ENCODE data around the gene GBP1.
"Not testable (repeated sequence)": the region's sequence is repeated elsewhere in the genome, so short reads cannot be mapped to it uniquely, and the experiment has no call there.

Gene GBP1

DNA sequence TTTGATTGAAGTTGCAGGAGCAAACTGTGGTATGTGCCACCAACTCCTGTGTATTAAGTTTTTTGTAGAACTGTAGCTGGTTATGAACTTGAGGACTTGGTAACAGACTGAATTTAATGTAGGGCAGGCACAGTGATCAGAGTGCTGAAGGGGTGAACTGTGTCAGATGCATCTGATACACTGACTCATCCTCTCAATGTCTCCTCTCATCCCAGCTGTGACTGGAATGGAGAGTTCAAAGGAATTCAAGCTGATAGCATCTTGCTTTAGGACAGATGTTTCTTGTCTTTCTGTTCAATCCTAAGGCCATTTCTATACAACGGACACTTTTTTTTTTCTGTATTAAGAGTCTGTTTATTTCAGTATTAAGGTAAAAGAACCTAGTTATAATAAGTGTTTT lies 25.0 kb upstream of the GBP1 start:
- Histone ChIP-seq H3K9ac (ENCODE audit: low read depth in 1 of 2, low read length in 2 of 2) (no peak overlapping the region), H3K36me3 (ENCODE audit: control insufficient read depth in 2 of 2, insufficient read depth in 2 of 2, low read length in 2 of 2) (no peaks in the 10 kb centered on the region), H3K4me1 (ENCODE audit: control insufficient read depth in 2 of 2, insufficient read depth in 2 of 2, low read length in 2 of 2) (no peaks in the 10 kb centered on the region), H3K27me3 (ENCODE audit: control insufficient read depth in 2 of 2, insufficient read depth in 2 of 2, low read length in 2 of 2) (no peaks in the 10 kb centered on the region), H3K9me3 (ENCODE audit: control insufficient read depth in 2 of 2, low read length in 2 of 2) (no peaks in the 10 kb centered on the region), H3K4me3 (ENCODE audit: low read length in 2 of 2) (no peak overlapping the region), H3K27ac (ENCODE audit: low read depth in 2 of 2, low read length in 2 of 2) (no peak overlapping the region)

DNA sequence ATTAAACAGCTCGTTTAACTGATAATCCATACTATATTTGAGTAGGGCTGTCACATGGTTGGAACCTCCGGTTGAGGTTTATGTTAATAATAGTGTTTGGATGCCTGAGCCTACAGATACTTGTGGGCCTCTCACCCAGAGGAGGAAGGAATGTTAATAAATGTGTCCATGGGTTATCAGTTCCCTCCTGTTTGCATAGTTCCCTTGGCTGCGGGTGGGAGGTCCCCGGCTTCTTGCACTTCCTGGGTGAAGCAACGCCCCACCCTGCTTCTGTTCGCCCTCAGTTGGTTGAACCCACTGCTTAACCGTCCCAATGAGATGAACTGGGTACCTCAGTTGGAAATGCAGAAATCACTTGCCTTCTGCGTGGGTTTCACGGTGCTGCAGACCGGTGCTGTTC lies 23.6 kb upstream of the GBP1 start:
- H3K36me3 ChIP-seq (ENCODE audit: control insufficient read depth in 2 of 2, insufficient read depth in 2 of 2, low read length in 2 of 2) = no peaks in the 10 kb centered on the region
- no peak overlapping the region for H3K4me3 ChIP-seq (ENCODE audit: low read length in 2 of 2)
- H3K27me3 ChIP-seq (ENCODE audit: control insufficient read depth in 2 of 2, insufficient read depth in 2 of 2, low read length in 2 of 2) = no peaks in the 10 kb centered on the region
- H3K9me3 ChIP-seq (ENCODE audit: control insufficient read depth in 2 of 2, low read length in 2 of 2) = no peaks in the 10 kb centered on the region
- H3K4me1 ChIP-seq (ENCODE audit: control insufficient read depth in 2 of 2, insufficient read depth in 2 of 2, low read length in 2 of 2) = no peaks in the 10 kb centered on the region
- H3K27ac ChIP-seq (ENCODE audit: low read depth in 2 of 2, low read length in 2 of 2) = no peak overlapping the region
- no peak overlapping the region for H3K9ac ChIP-seq (ENCODE audit: low read depth in 1 of 2, low read length in 2 of 2)

DNA sequence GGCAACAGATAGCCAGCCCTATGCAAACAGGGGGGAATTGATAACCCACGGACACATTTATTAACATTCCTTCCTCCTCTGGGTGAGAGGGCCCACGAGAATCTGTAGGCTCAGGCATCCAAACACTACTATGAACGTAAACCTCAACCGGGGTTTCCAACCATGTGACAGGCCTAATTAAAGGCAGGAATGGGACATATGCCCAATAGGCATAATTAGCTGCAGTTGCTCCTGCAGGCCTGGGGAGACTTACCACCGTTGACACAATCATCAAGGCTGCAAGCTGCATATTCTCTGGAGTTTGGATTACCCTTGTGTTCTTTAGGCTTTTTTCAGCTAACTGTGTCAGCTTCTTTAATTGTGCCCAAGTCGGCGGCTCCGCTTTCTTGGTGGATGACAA lies 22.2 kb upstream of the GBP1 start:
- Histone ChIP-seq H3K9ac (ENCODE audit: low read depth in 1 of 2, low read length in 2 of 2) (no peak overlapping the region), H3K27me3 (ENCODE audit: control insufficient read depth in 2 of 2, insufficient read depth in 2 of 2, low read length in 2 of 2) (no peaks in the 10 kb centered on the region), H3K4me1 (ENCODE audit: control insufficient read depth in 2 of 2, insufficient read depth in 2 of 2, low read length in 2 of 2) (no peaks in the 10 kb centered on the region), H3K36me3 (ENCODE audit: control insufficient read depth in 2 of 2, insufficient read depth in 2 of 2, low read length in 2 of 2) (no peaks in the 10 kb centered on the region), H3K9me3 (ENCODE audit: control insufficient read depth in 2 of 2, low read length in 2 of 2) (no peaks in the 10 kb centered on the region), H3K27ac (ENCODE audit: low read depth in 2 of 2, low read length in 2 of 2) (no peak overlapping the region), H3K4me3 (ENCODE audit: low read length in 2 of 2) (no peak overlapping the region)

GRCh38 chr1:89085781-89086180 lies 20.8 kb upstream of the GBP1 start:
- no peaks in the 10 kb centered on the region for H3K36me3 ChIP-seq (ENCODE audit: control insufficient read depth in 2 of 2, insufficient read depth in 2 of 2, low read length in 2 of 2)
- H3K9me3 ChIP-seq (ENCODE audit: control insufficient read depth in 2 of 2, low read length in 2 of 2) = no peaks in the 10 kb centered on the region
- no peak overlapping the region for H3K27ac ChIP-seq (ENCODE audit: low read depth in 2 of 2, low read length in 2 of 2)
- H3K9ac ChIP-seq (ENCODE audit: low read depth in 1 of 2, low read length in 2 of 2) = no peak overlapping the region
- no peaks in the 10 kb centered on the region for H3K4me1 ChIP-seq (ENCODE audit: control insufficient read depth in 2 of 2, insufficient read depth in 2 of 2, low read length in 2 of 2)
- H3K27me3 ChIP-seq (ENCODE audit: control insufficient read depth in 2 of 2, insufficient read depth in 2 of 2, low read length in 2 of 2) = no peaks in the 10 kb centered on the region
- H3K4me3 ChIP-seq (ENCODE audit: low read length in 2 of 2) = no peak overlapping the region

- no peaks in the 10 kb centered on the region for H3K27me3 ChIP-seq (ENCODE audit: control insufficient read depth in 2 of 2, insufficient read depth in 2 of 2, low read length in 2 of 2)
- no peaks in the 10 kb centered on the region for H3K36me3 ChIP-seq (ENCODE audit: control insufficient read depth in 2 of 2, insufficient read depth in 2 of 2, low read length in 2 of 2)
- no peak overlapping the region for H3K4me3 ChIP-seq (ENCODE audit: low read length in 2 of 2)
- no peaks in the 10 kb centered on the region for H3K9me3 ChIP-seq (ENCODE audit: control insufficient read depth in 2 of 2, low read length in 2 of 2)
- no peak overlapping the region for H3K9ac ChIP-seq (ENCODE audit: low read depth in 1 of 2, low read length in 2 of 2)
- no peak overlapping the region for H3K27ac ChIP-seq (ENCODE audit: low read depth in 2 of 2, low read length in 2 of 2)
- no peaks in the 10 kb centered on the region for H3K4me1 ChIP-seq (ENCODE audit: control insufficient read depth in 2 of 2, insufficient read depth in 2 of 2, low read length in 2 of 2)
Observed at GRCh38 chr1:89081005-89081404, 16.0 kb upstream of the GBP1 start.

- H3K27me3 ChIP-seq (ENCODE audit: control insufficient read depth in 2 of 2, insufficient read depth in 2 of 2, low read length in 2 of 2); H3K9me3 ChIP-seq (ENCODE audit: control insufficient read depth in 2 of 2, low read length in 2 of 2); H3K36me3 ChIP-seq (ENCODE audit: control insufficient read depth in 2 of 2, insufficient read depth in 2 of 2, low read length in 2 of 2); H3K4me1 ChIP-seq (ENCODE audit: control insufficient read depth in 2 of 2, insufficient read depth in 2 of 2, low read length in 2 of 2); H3K9ac ChIP-seq (ENCODE audit: low read depth in 1 of 2, low read length in 2 of 2); H3K27ac ChIP-seq (ENCODE audit: low read depth in 2 of 2, low read length in 2 of 2); H3K4me3 ChIP-seq (ENCODE audit: low read length in 2 of 2): not testable (repeated sequence)
Observed at GRCh38 chr1:89080068-89080467, 15.1 kb upstream of the GBP1 start.

- H3K4me1 ChIP-seq (ENCODE audit: control insufficient read depth in 2 of 2, insufficient read depth in 2 of 2, low read length in 2 of 2); H3K27ac ChIP-seq (ENCODE audit: low read depth in 2 of 2, low read length in 2 of 2); H3K9ac ChIP-seq (ENCODE audit: low read depth in 1 of 2, low read length in 2 of 2); H3K9me3 ChIP-seq (ENCODE audit: control insufficient read depth in 2 of 2, low read length in 2 of 2); H3K4me3 ChIP-seq (ENCODE audit: low read length in 2 of 2); H3K36me3 ChIP-seq (ENCODE audit: control insufficient read depth in 2 of 2, insufficient read depth in 2 of 2, low read length in 2 of 2); H3K27me3 ChIP-seq (ENCODE audit: control insufficient read depth in 2 of 2, insufficient read depth in 2 of 2, low read length in 2 of 2): not testable (repeated sequence)
Observed at GRCh38 chr1:89072466-89073065, 7.6 kb upstream of the GBP1 start.

DNA sequence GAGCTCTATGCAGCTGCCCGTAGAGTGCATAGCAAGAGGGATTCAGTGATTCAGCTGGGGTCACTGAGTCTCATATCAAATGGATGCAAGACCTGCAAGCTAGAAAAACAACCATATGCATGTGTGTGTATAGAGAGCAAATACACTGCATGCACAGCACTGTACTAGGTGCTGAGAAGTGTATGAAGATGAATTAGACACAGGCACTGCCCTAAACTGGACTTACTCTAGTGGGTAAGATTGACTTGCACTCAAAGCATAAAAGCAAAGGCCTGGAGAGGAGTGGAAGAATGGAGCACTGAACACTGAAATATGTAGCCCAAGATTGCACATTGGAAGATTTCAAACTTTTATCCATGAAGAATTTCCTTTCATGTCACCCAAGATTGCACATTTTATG lies 5.5 kb upstream of the GBP1 start:
- H3K27me3 ChIP-seq (ENCODE audit: control insufficient read depth in 2 of 2, insufficient read depth in 2 of 2, low read length in 2 of 2) = no peaks in the 10 kb centered on the region
- no peak overlapping the region for H3K27ac ChIP-seq (ENCODE audit: low read depth in 2 of 2, low read length in 2 of 2)
- no peak overlapping the region for H3K9ac ChIP-seq (ENCODE audit: low read depth in 1 of 2, low read length in 2 of 2)
- no peaks in the 10 kb centered on the region for H3K4me1 ChIP-seq (ENCODE audit: control insufficient read depth in 2 of 2, insufficient read depth in 2 of 2, low read length in 2 of 2)
- H3K4me3 ChIP-seq (ENCODE audit: low read length in 2 of 2) = peak overlapping the region in 1 of 2 donors; percentile 68
- no peaks in the 10 kb centered on the region for H3K9me3 ChIP-seq (ENCODE audit: control insufficient read depth in 2 of 2, low read length in 2 of 2)
- no peaks in the 10 kb centered on the region for H3K36me3 ChIP-seq (ENCODE audit: control insufficient read depth in 2 of 2, insufficient read depth in 2 of 2, low read length in 2 of 2)

- H3K9me3 ChIP-seq (ENCODE audit: control insufficient read depth in 2 of 2, low read length in 2 of 2) = no peaks in the 10 kb centered on the region
- peak overlapping the region in 1 of 2 donors; percentile 68 for H3K4me3 ChIP-seq (ENCODE audit: low read length in 2 of 2)
- H3K27me3 ChIP-seq (ENCODE audit: control insufficient read depth in 2 of 2, insufficient read depth in 2 of 2, low read length in 2 of 2) = no peaks in the 10 kb centered on the region
- no peaks in the 10 kb centered on the region for H3K36me3 ChIP-seq (ENCODE audit: control insufficient read depth in 2 of 2, insufficient read depth in 2 of 2, low read length in 2 of 2)
- H3K9ac ChIP-seq (ENCODE audit: low read depth in 1 of 2, low read length in 2 of 2) = peak overlapping the region in 1 of 2 donors; percentile 28
- H3K27ac ChIP-seq (ENCODE audit: low read depth in 2 of 2, low read length in 2 of 2) = peak overlapping the region in 1 of 2 donors; percentile 37
- H3K4me1 ChIP-seq (ENCODE audit: control insufficient read depth in 2 of 2, insufficient read depth in 2 of 2, low read length in 2 of 2) = peaks cover 0 to under 1% of the 10 kb centered on the region in 2 donors
Observed at GRCh38 chr1:89069951-89070350, 4.9 kb upstream of the GBP1 start.

GRCh38 chr1:89068291-89068690 lies 3.3 kb upstream of the GBP1 start:
- Histone ChIP-seq H3K27ac (ENCODE audit: low read depth in 2 of 2, low read length in 2 of 2) (no peak overlapping the region), H3K4me3 (ENCODE audit: low read length in 2 of 2) (no peak overlapping the region), H3K36me3 (ENCODE audit: control insufficient read depth in 2 of 2, insufficient read depth in 2 of 2, low read length in 2 of 2) (no peaks in the 10 kb centered on the region), H3K27me3 (ENCODE audit: control insufficient read depth in 2 of 2, insufficient read depth in 2 of 2, low read length in 2 of 2) (no peaks in the 10 kb centered on the region), H3K9ac (ENCODE audit: low read depth in 1 of 2, low read length in 2 of 2) (no peak overlapping the region), H3K9me3 (ENCODE audit: control insufficient read depth in 2 of 2, low read length in 2 of 2) (no peaks in the 10 kb centered on the region), H3K4me1 (ENCODE audit: control insufficient read depth in 2 of 2, insufficient read depth in 2 of 2, low read length in 2 of 2) (peaks cover 0 to 9% of the 10 kb centered on the region in 2 donors)

GRCh38 chr1:89064632-89065031 lies 376 bp downstream of the GBP1 start:
- H3K4me1 ChIP-seq (ENCODE audit: control insufficient read depth in 2 of 2, insufficient read depth in 2 of 2, low read length in 2 of 2) = peaks cover 0 to 12% of the 10 kb centered on the region in 2 donors
- peaks cover 0 to 3% of the 10 kb centered on the region in 2 donors for H3K36me3 ChIP-seq (ENCODE audit: control insufficient read depth in 2 of 2, insufficient read depth in 2 of 2, low read length in 2 of 2)
- H3K9ac ChIP-seq (ENCODE audit: low read depth in 1 of 2, low read length in 2 of 2) = peak overlapping the region; percentile 76 to 81
- H3K4me3 ChIP-seq (ENCODE audit: low read length in 2 of 2) = peak overlapping the region; percentile 77 to 85
- peak overlapping the region; percentile 82 to 85 for H3K27ac ChIP-seq (ENCODE audit: low read depth in 2 of 2, low read length in 2 of 2)
- H3K27me3 ChIP-seq (ENCODE audit: control insufficient read depth in 2 of 2, insufficient read depth in 2 of 2, low read length in 2 of 2) = no peaks in the 10 kb centered on the region
- H3K9me3 ChIP-seq (ENCODE audit: control insufficient read depth in 2 of 2, low read length in 2 of 2) = no peaks in the 10 kb centered on the region
